ENCODE data around the gene ZNF205. TPM values are rescaled to one million over a fixed set of nuclear protein-coding genes. Genes with fewer than 3 reads are reported as not detected.

ZNF205 gene
- total RNA-seq, 1 donor from 2014 or later, result 15.4 TPM

DNA sequence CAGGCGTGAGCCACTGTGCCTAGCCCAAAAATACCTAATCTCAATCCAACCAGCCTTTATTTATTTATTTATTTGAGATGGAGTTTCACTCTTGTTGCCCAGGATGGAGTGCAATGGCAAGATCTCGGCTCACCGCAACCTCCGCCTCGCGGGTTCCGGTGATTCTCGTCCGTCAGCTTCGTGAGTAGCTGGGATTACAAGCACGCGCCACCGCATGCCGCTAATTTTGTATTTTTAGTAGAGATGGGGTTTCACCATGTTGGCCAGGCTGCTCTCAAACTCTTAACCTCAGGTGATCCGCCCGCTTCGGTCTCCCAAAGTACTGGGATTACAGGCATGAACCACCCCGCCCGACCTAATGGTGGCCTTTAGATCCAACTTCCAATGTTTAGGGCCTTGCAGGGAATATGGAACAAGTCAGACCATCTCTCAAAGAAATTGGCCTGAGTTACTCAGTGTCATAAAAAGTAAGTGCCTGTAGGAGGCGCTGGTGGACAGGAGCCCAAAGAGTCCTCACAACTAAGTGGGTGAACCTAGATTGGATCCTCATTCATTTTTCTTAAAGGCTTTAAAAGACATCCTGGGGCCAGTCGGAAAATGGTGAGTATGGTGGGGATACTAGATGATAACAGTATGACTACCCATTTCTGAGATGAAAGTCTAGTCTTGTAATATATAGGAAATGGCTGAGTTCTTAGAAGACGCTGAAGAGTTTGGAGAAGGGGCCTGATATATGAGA lies 17.9 kb upstream of the ZNF205 start:
- H3K9me3 ChIP-seq (ENCODE audit: insufficient read depth, low read depth, low read length), result no peaks in the 10 kb centered on the region
- no peaks in the 10 kb centered on the region for H3K36me3 Mint-ChIP-seq (ENCODE audit: low read depth, unreplicated experiment)
- H2AFZ ChIP-seq (ENCODE audit: low read depth, low read length), result no peak overlapping the region
- no peak overlapping the region for H3K4me2 ChIP-seq (ENCODE audit: low read length)
- no peaks in the 10 kb centered on the region for H3K36me3 ChIP-seq (ENCODE audit: insufficient read depth, low read length)
- H3K79me2 ChIP-seq (ENCODE audit: insufficient read depth, low read length), result no peaks in the 10 kb centered on the region
- peaks cover 16% of the 10 kb centered on the region for H3K27me3 ChIP-seq (ENCODE audit: insufficient read depth, low read length)
- H3K4me1 ChIP-seq (ENCODE audit: insufficient read depth, low read length), result peaks cover under 1% of the 10 kb centered on the region
- peaks cover 31% of the 10 kb centered on the region for H3K27me3 Mint-ChIP-seq (ENCODE audit: low read depth, unreplicated experiment)
- no peak overlapping the region for H3K4me3 ChIP-seq (ENCODE audit: insufficient read depth, low read depth, low read length)
- no peak for DNase-seq (ENCODE audit: low read depth)
- no peak for FAIRE-seq
- peaks cover 5% of the 10 kb centered on the region for H3K4me1 Mint-ChIP-seq (ENCODE audit: low read depth, unreplicated experiment)
- no peak overlapping the region for H3K9ac ChIP-seq (ENCODE audit: low read length)
- no peak overlapping the region for H3K4me3 Mint-ChIP-seq (ENCODE audit: unreplicated experiment)
- no peaks in the 10 kb centered on the region for H3K9me3 Mint-ChIP-seq (ENCODE audit: unreplicated experiment)
- no peak overlapping the region for H3K27ac ChIP-seq (ENCODE audit: low read depth, low read length)
- H3K27ac Mint-ChIP-seq (ENCODE audit: unreplicated experiment), result no peak overlapping the region
- no peaks in the 10 kb centered on the region for H4K20me1 ChIP-seq (ENCODE audit: insufficient read depth, low read length)
- no peak for TF ChIP-seq EZH2 (IDR thresholded peaks at IDR 0.05; ENCODE audit: insufficient read depth, low read length)
- TF ChIP-seq, protein P1, sequence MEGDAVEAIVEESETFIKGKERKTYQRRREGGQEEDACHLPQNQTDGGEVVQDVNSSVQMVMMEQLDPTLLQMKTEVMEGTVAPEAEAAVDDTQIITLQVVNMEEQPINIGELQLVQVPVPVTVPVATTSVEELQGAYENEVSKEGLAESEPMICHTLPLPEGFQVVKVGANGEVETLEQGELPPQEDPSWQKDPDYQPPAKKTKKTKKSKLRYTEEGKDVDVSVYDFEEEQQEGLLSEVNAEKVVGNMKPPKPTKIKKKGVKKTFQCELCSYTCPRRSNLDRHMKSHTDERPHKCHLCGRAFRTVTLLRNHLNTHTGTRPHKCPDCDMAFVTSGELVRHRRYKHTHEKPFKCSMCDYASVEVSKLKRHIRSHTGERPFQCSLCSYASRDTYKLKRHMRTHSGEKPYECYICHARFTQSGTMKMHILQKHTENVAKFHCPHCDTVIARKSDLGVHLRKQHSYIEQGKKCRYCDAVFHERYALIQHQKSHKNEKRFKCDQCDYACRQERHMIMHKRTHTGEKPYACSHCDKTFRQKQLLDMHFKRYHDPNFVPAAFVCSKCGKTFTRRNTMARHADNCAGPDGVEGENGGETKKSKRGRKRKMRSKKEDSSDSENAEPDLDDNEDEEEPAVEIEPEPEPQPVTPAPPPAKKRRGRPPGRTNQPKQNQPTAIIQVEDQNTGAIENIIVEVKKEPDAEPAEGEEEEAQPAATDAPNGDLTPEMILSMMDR (IDR thresholded peaks at IDR 0.05; ENCODE audit: insufficient read depth, low read depth, low read length), result peak; percentile 41

DNA sequence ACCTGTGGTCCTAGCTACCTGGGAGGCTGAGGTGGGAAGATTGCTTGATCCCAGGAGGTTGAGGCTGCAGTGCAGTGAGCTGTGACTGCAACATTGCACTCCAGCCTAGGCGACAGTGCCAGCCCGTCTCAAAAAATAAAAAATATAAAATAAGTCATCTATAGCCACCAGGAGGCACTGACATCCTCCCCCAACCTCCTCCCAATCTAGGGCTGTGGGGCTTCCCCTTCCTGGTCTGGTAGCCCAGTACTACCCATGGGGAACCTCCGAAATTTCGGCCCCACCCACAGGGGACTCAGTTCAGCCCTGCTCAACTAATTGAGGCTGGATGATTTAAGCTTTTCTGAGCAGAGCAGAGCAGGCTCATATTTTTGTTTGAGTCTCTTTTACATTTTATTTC lies 16.5 kb upstream of the ZNF205 start:
- Histone ChIP-seq H3K9ac (ENCODE audit: low read length) (no peak overlapping the region), H2AFZ (ENCODE audit: low read depth, low read length) (no peak overlapping the region), H3K9me3 (ENCODE audit: insufficient read depth, low read depth, low read length) (no peaks in the 10 kb centered on the region), H3K36me3 (ENCODE audit: insufficient read depth, low read length) (no peaks in the 10 kb centered on the region), H3K4me3 (ENCODE audit: insufficient read depth, low read depth, low read length) (no peak overlapping the region), H3K27me3 (ENCODE audit: insufficient read depth, low read length) (peaks cover 18% of the 10 kb centered on the region), H4K20me1 (ENCODE audit: insufficient read depth, low read length) (no peaks in the 10 kb centered on the region), H3K4me1 (ENCODE audit: insufficient read depth, low read length) (peaks cover 6% of the 10 kb centered on the region), H3K79me2 (ENCODE audit: insufficient read depth, low read length) (no peaks in the 10 kb centered on the region), H3K4me2 (ENCODE audit: low read length) (no peak overlapping the region), H3K27ac (ENCODE audit: low read depth, low read length) (no peak overlapping the region)
- TF ChIP-seq, protein P1 (IDR thresholded peaks at IDR 0.05; ENCODE audit: insufficient read depth, low read depth, low read length), result no peak
- no peak for TF ChIP-seq EZH2 (IDR thresholded peaks at IDR 0.05; ENCODE audit: insufficient read depth, low read length)
- Mint-ChIP-seq H3K27ac (ENCODE audit: unreplicated experiment) (no peak overlapping the region), H3K36me3 (ENCODE audit: low read depth, unreplicated experiment) (no peaks in the 10 kb centered on the region), H3K9me3 (ENCODE audit: unreplicated experiment) (no peaks in the 10 kb centered on the region), H3K4me1 (ENCODE audit: low read depth, unreplicated experiment) (peaks cover 5% of the 10 kb centered on the region), H3K4me3 (ENCODE audit: unreplicated experiment) (no peak overlapping the region), H3K27me3 (ENCODE audit: low read depth, unreplicated experiment) (peaks cover 33% of the 10 kb centered on the region)
- DNase-seq (ENCODE audit: low read depth) (no peak), FAIRE-seq (no peak)

DNA sequence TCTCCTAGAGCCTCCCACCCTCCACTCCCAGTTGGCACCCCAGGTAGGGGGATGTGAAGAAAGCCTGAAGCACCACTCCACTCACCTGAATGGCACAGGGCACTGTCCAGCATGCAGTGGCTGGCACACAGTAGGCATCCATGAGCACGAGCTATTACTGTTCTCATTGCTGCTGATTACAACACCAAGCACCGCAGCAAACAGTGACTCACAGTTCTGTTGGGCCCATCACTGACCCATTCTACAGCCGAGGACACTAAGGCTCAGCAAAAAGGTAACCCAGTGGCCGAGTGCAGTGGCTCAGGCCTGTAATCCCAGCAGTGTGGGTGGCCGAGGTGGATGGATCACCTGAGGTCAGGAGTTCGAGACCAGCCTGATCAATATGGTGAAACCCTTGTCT lies 16.0 kb upstream of the ZNF205 start:
- Mint-ChIP-seq H3K27me3 (ENCODE audit: low read depth, unreplicated experiment) (peaks cover 30% of the 10 kb centered on the region), H3K27ac (ENCODE audit: unreplicated experiment) (no peak overlapping the region), H3K9me3 (ENCODE audit: unreplicated experiment) (peaks cover 4% of the 10 kb centered on the region), H3K36me3 (ENCODE audit: low read depth, unreplicated experiment) (no peaks in the 10 kb centered on the region), H3K4me3 (ENCODE audit: unreplicated experiment) (no peak overlapping the region), H3K4me1 (ENCODE audit: low read depth, unreplicated experiment) (peaks cover 5% of the 10 kb centered on the region)
- H3K9ac ChIP-seq (ENCODE audit: low read length), result no peak overlapping the region
- H3K79me2 ChIP-seq (ENCODE audit: insufficient read depth, low read length), result no peaks in the 10 kb centered on the region
- DNase-seq (ENCODE audit: low read depth), result no peak
- H2AFZ ChIP-seq (ENCODE audit: low read depth, low read length), result no peak overlapping the region
- H3K9me3 ChIP-seq (ENCODE audit: insufficient read depth, low read depth, low read length), result no peaks in the 10 kb centered on the region
- H3K36me3 ChIP-seq (ENCODE audit: insufficient read depth, low read length), result no peaks in the 10 kb centered on the region
- no peak overlapping the region for H3K4me2 ChIP-seq (ENCODE audit: low read length)
- no peak overlapping the region for H3K27ac ChIP-seq (ENCODE audit: low read depth, low read length)
- H3K27me3 ChIP-seq (ENCODE audit: insufficient read depth, low read length), result peaks cover 18% of the 10 kb centered on the region
- H4K20me1 ChIP-seq (ENCODE audit: insufficient read depth, low read length), result no peaks in the 10 kb centered on the region
- peaks cover 6% of the 10 kb centered on the region for H3K4me1 ChIP-seq (ENCODE audit: insufficient read depth, low read length)
- no peak overlapping the region for H3K4me3 ChIP-seq (ENCODE audit: insufficient read depth, low read depth, low read length)
- FAIRE-seq, result no peak
- no peak for TF ChIP-seq EZH2 (IDR thresholded peaks at IDR 0.05; ENCODE audit: insufficient read depth, low read length)
- TF ChIP-seq, protein P1 (IDR thresholded peaks at IDR 0.05; ENCODE audit: insufficient read depth, low read depth, low read length), result no peak
